HG02981 (cell line): ENCODE measurements around the gene MRPL41.
"Not testable (repeated sequence)": the region's sequence is repeated elsewhere in the genome, so short reads cannot be mapped to it uniquely, and the experiment has no call there.

Experiments used
- ATAC-seq: cut with Tn5 transposase; IDR thresholded peaks from one replicate; pipeline ENCODE4 v1.9.1; 2021; ENCODE audit warnings: mild to moderate bottlenecking, moderate library complexity; ENCODE audit not compliant: unreplicated experiment

MRPL41 gene

DNA sequence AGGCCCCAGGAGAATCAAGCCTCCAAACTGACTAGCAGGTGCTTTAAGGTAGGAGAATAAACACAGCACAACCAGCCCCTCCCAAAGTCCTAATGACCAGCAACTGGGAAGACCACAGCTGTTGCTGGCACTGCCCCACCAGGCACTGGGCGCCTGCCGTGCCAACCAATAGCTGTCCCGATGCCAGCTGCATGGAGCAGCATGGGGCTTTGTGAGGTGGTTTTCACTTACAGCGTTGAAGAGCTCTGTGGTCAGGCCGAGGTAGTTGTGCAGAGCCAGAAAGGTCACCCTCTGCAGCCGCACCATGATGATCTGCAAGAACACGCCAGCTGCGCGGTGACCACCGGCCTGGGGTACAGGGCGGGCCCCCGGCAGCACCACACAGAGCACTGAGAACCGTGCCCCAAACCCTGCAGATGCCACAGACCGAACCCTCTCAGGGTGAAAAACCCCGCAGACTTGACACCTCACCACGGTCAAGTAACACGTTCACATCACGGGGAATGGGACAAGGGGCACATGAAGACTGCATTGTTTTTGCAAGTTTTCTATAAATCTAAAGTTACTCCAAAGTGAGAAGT lies 30.2 kb upstream of the MRPL41 start:
- ATAC-seq, result no peak

DNA sequence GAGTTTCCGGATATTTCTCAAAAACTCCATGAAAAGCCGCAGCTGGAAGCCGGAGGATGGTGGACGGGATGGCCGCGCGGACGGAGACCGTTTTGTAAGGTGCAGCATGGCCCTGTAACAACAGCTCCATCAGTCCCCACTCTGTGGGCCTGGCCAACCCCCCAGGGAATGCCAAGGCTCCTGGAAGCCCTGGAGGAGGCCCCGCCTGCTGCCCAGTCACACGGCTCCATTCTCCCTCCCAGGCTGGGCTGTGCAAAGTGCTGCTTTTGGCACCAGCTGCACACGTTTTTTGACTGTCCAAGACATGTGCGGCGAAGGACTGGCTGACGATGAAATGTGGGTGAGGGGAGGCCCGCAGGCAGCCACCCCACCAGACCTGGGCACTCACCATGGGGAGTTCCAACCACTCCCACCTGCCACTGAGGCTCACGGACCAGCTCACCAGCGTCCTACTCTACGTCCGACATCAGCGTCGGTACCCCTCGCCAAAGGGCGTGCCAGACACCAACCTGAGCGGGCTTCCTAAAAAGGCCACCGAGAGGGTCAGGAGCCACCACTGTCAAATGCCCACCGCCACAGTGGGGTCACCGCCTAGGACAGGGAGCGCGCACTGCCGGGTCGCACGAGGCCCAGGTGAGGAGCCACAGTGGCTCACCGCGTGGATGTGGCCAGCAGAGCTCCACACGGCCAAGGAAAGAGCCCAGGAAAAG lies 28.8 kb upstream of the MRPL41 start:
- no peak for ATAC-seq

DNA sequence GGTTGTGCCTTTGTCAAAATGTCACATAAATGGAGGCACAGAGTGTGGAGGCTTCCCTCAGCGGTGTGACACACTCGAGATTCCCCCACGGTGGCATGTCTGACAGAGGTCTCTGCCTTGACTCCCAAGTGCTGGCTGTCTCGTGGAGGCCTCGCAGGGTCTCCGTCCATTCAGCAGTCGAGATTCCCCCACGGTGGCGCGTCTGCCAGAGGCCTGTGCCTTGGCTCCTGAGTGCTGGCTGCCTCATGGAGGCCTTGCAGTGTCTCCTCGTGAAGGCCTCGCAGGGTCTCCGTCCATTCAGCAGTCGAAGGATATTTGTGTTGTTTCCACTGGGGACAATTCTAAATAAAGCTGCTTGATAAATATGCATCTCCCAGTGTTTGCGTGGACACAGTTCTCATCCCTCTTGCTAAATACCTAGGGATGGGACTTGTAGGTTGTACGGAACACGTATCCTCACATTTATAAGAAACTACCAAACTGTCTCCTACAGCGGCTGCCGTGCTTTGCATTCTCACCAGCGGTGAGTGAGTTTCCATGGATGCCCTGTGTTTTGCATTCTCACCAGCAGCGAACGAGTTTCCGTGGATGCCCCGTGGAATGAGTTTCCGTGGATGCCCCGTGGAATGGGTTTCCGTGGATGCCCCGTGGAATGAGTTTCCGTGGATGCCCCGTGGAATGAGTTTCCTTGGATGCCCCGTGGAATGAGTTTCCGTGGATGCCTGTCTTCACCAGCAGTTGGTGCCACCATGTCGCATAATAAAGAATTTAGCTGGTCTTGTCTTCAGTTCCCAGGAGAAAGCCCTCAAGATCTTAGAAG lies 27.3 kb upstream of the MRPL41 start:
- no peak for ATAC-seq

GRCh38 chr9:137524981-137525317 lies 26.7 kb upstream of the MRPL41 start:
- no peak for ATAC-seq

DNA sequence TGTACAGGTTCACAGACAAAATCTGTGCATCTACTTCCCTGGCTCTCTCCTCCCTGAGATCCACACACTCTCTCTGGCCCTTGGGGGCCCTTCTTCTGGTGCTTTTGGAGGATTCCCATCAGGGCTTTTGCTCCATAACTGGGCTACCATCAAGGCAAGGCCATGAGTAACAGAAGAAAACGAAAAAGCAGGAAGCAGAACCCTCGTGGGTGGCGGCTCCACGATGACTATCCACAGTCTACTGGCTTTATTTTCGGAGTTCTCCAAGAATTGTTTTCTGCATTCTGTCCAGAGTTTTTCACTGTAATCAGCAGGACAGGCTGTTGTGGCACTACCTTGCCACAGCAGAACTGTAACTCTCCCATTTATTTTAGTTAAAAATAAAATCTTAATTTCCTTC lies 21.3 kb upstream of the MRPL41 start:
- no peak for ATAC-seq

DNA sequence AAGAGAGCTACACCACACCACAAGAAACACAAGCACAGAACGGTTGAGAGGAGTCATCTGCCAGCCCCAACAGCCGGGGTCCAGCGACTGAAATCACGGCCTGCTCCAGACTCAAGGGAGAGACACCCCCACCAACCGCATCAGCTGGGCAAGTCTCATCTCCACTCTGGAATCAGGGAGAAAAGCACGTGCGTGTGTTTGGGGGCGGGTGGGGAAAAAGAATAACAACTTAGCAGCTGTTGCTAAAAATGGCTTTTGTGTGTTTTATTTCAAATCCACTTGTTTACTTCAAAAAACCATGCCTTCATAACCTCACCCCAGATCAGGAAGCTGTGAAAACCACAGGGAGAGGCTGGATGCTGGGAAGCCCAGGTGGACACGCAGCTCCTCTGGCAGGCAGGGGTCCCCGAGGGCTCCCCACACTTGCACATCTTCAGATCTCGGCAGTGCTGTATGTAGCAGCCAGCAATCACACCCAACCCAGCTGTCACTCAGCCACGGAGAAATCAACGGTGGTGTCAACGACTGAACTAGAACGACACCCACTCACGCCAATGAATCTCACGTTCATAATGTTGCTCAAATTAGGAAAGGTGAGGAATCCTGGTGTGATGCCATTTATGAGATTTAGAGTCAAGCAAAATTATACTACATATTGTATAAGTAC lies 20.4 kb upstream of the MRPL41 start:
- ATAC-seq, result no peak

DNA sequence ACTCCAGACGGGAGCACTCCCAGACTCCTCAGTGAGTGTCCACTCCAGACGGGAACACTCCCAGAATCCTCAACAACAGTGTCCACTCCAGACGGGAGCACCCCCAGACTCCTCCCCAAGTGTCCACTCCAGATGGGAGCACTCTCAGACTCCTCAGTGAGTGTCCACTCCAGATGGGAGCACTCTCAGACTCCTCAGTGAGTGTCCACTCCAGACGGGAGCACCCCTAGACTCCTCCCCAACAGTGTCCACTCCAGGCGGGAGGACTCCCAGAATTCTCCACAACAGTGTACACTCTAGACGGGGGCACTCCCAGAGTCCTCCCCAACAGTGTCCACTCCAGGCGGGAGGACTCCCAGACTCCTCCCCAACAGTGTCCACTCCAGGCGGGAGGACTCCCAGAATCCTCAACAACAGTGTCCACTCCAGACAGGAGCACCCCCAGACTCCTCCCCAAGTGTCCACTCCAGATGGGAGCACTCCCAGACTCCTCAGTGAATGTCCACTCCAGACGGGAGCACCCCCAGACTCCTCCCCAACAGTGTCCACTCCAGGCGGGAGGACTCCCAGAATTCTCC lies 18.7 kb upstream of the MRPL41 start:
- ATAC-seq, result not testable (repeated sequence)

- ATAC-seq, result no peak
These were observed 17.2 kb upstream of the MRPL41 start for GRCh38 chr9:137534256-137535119.

DNA sequence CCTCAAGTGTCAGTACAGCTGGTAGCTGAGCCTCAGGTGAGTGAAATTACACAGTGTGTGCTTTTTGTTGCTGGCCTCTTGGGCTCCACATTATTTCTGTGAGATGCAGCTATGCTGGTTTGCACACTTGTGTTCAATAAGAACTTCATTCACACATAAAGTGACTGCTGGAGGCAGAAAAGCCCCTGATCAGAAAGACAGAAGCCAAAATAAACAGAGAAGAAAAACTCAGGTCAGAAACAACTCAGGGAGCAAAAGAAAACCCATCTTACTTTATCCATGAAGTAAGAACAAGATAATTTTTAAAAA lies 16.6 kb upstream of the MRPL41 start:
- no peak for ATAC-seq

GRCh38 chr9:137536594-137537131 lies 15.0 kb upstream of the MRPL41 start:
- not testable (repeated sequence) for ATAC-seq

GRCh38 chr9:137538058-137538457 lies 13.6 kb upstream of the MRPL41 start:
- no peak for ATAC-seq

GRCh38 chr9:137540536-137540935 lies 11.1 kb upstream of the MRPL41 start:
- ATAC-seq, result no peak

DNA sequence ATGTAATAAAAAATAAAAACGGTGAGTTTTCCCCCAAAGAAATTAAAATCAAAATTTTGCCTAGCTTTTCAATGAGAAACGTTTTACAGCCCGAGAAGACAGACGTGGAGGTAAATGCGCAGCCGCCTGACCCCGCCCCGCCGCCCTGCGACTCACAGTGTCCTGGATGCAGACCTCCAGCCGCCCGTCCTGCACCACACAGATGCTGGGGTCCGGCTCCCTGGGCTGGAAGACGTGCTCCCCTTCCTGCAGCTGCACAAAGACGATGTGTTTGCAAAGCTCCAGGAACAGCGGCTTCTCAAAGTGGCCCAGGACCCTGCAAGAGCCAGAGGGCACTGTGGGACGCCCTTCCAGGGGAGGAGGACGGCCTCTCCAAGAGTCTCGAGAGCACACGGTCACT lies 9.2 kb upstream of the MRPL41 start:
- no peak for ATAC-seq

- no peak for ATAC-seq
These were observed 8.3 kb upstream of the MRPL41 start for GRCh38 chr9:137543237-137543963.

GRCh38 chr9:137544176-137544760 lies 7.4 kb upstream of the MRPL41 start:
- no peak for ATAC-seq

GRCh38 chr9:137545123-137545522 lies 6.6 kb upstream of the MRPL41 start:
- ATAC-seq, result no peak

GRCh38 chr9:137547687-137548543 lies 3.8 kb upstream of the MRPL41 start:
- ATAC-seq, result no peak

DNA sequence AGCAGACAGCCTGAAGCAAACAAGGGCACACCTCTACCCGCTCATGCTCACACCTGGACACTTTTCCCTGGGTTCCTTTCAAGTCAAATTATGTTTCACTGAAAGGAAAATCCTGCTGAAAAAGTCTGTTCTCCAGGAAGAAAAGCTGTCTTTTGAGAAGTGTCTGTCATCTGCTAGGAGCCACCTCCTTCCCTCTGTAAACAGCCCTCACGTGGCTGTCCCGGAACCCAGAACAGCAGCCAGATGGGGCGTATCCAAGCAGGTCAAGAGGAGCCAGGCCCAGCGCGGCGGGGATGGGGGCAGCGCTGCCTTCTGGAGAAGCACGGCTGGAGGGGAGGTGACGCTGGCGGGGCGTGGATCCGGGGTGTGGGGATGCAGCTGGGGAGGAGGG lies 1.5 kb upstream of the MRPL41 start, which contains the start of gene PNPLA7:
Gene PNPLA7, minus strand, starts transcription at position 172 of the 391 bp plus-strand sequence. CDS start 205 bp downstream, outside the sequence.
- no peak for ATAC-seq
